CD4-positive, CD25-positive, alpha-beta regulatory T cell (primary cell): ENCODE measurements around the gene ARID1A. TPM values are rescaled to one million over a fixed set of nuclear protein-coding genes. Genes with fewer than 3 reads are reported as not detected.
A peak's percentile ranks its signal among the peaks of the same experiment; 100 is the strongest.
"Not testable (repeated sequence)": the region's sequence is repeated elsewhere in the genome, so short reads cannot be mapped to it uniquely, and the experiment has no call there.

ENCODE experiments used
- ATAC-seq, 2 donors: fragments of 150-1000 bp; cut with Tn5 transposase; one replicate each; pipeline ENCODE4 v1.10.0; 2021; ENCODE audit warnings: low read depth in 2 of 2, moderate number of reproducible peaks in 2 of 2, moderate library complexity in 1 of 2
- DNase-seq, 3 donors: peaks; one replicate each; pipeline versions ENCODE4 v3.0.0 to v3.0.0-alpha.2; 2012 to 2022; ENCODE audit warnings: mixed read lengths in 1 of 3
- H3K27ac ChIP-seq: one replicate; pipeline ENCODE4 v1.7.0; 2013; ENCODE audit warnings: mild to moderate bottlenecking, low read length; ENCODE audit not compliant: insufficient read depth, poor library complexity, severe bottlenecking
- H3K27me3 ChIP-seq: one replicate; pipeline ENCODE4 v1.7.0; 2013; ENCODE audit warnings: low read length; ENCODE audit not compliant: control insufficient read depth, insufficient read depth
- H3K36me3 ChIP-seq: one replicate; pipeline ENCODE4 v1.7.0; 2013; ENCODE audit warnings: mild to moderate bottlenecking, low read length, moderate library complexity; ENCODE audit not compliant: control insufficient read depth, insufficient read depth
- H3K4me1 ChIP-seq: 2 replicates; pipeline ENCODE4 v1.7.0; 2013; ENCODE audit warnings: mild to moderate bottlenecking, low read length; ENCODE audit not compliant: insufficient read depth, control insufficient read depth, poor library complexity, severe bottlenecking
- H3K4me3 ChIP-seq: one replicate; pipeline ENCODE4 v1.7.0; 2013; ENCODE audit warnings: low read depth, mild to moderate bottlenecking, low read length, moderate library complexity
- H3K9me3 ChIP-seq, 2 experiments: 1 replicate in 1 of 2; 2 replicates in 1 of 2; pipeline ENCODE4 v1.7.0; 2013; ENCODE audit warnings: low read length in 2 of 2, mild to moderate bottlenecking in 1 of 2, moderate library complexity in 1 of 2; ENCODE audit not compliant: control insufficient read depth in 2 of 2
- H3K27ac Mint-ChIP-seq, 3 donors: one replicate each; pipeline ENCODE4 v1.8.0; 2020 to 2022; ENCODE audit warnings: mild to moderate bottlenecking in 3 of 3, mixed read lengths in 3 of 3, moderate library complexity in 2 of 3
- H3K27me3 Mint-ChIP-seq: one replicate; pipeline ENCODE4 v1.8.0; 2022; ENCODE audit warnings: mild to moderate bottlenecking, mixed read lengths
- H3K36me3 Mint-ChIP-seq: one replicate; pipeline ENCODE4 v1.8.0; 2020; ENCODE audit warnings: mixed read lengths
- H3K4me1 Mint-ChIP-seq, 4 donors: one replicate each; pipeline ENCODE4 v1.8.0; 2020 to 2022; ENCODE audit warnings: mixed read lengths in 4 of 4, mild to moderate bottlenecking in 1 of 4
- H3K4me3 Mint-ChIP-seq, 4 donors: one replicate each; pipeline ENCODE4 v1.8.0; 2020 to 2022; ENCODE audit warnings: mild to moderate bottlenecking in 4 of 4, mixed read lengths in 4 of 4, moderate library complexity in 3 of 4
- H3K9me3 Mint-ChIP-seq, 7 donors: one replicate each; pipeline ENCODE4 v1.8.0; 2020 to 2022; ENCODE audit warnings: mixed read lengths in 7 of 7, mild to moderate bottlenecking in 3 of 7, moderate library complexity in 2 of 7
- polyA plus RNA-seq, 4 donors: library from polyadenylated mRNA; unstranded; fragments of 300-500 nt; fragmentation: Illumina TruSeq; gene quantifications; one replicate each; pipeline ENCODE4 v1.2.3, GENCODE V29; 2021
- total RNA-seq: library from RNA; stranded (reverse); gene quantifications from one replicate; pipeline ENCODE4 v1.2.3, GENCODE V29; 2022

Gene ARID1A
- total RNA-seq (139 TPM), polyA plus RNA-seq (10 to 100 TPM in 3 of 4 donors, 1 to 10 TPM in 1; 9.5 to 13.4 (median 13.0) TPM)

DNA sequence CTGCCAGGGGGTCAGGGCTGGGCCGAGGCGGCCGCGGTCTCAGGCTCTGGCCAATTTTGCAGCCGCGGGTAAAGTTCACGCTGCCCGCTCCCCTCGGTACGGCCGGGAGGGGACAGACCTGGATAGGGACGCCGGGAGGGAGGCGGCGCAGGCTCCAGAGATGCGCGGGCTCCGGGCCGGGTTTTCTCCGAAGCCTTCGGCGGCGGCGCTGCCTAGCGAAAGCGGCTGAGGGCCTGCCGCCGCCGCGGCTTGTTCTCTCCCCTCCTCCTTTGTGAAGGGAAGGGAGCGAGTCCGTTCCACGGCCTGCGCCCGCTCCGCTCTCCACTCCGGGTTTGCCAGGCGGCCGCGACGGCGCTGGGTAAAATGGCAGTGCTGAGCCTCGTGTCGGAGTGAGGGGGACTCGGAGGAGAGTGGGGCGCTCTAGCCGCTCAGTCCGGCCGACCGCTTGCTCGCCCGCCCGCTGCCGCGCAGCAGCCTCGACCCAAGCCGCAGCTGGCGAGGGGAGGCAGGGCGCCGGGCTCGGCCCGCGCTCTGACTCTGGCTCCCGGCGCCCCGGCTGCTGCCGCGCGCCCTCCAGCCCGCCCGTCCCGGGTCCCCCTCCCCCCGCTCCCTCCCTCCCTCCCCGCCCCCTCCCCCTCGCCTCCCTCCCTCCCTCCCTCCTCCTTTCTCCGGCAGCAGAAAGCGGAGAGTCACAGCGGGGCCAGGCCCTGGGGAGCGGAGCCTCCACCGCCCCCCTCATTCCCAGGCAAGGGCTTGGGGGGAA, at the start of gene ARID1A:
ARID1A (plus strand) TSS at position 660 of the 763 bp plus-strand sequence. CDS start 389 bp downstream, outside the sequence.
- Mint-ChIP-seq H3K9me3 (no peaks in the 10 kb centered on the region), H3K4me3 (peak within 1 kb of the TSS; percentile 91 to 94 (median 94)), H3K27me3 (peaks cover 7% of the 10 kb centered on the region), H3K36me3 (peaks cover 4% of the 10 kb centered on the region), H3K4me1 (peaks cover 15 to 33% (median 24%) of the 10 kb centered on the region in 4 donors), H3K27ac (peak within 1 kb of the TSS; percentile 93 to 97 (median 96))
- DNase-seq (peak; percentile 92 to 98 (median 98)), ATAC-seq (peak; percentile 68 to 70)
- Histone ChIP-seq H3K27me3 (no peaks in the 10 kb centered on the region), H3K4me1 (peaks cover 54% of the 10 kb centered on the region), H3K36me3 (no peaks in the 10 kb centered on the region), H3K27ac (peak within 1 kb of the TSS; percentile 89), H3K4me3 (peak within 1 kb of the TSS; percentile 91), H3K9me3 (no peaks in the 10 kb centered on the region)

DNA sequence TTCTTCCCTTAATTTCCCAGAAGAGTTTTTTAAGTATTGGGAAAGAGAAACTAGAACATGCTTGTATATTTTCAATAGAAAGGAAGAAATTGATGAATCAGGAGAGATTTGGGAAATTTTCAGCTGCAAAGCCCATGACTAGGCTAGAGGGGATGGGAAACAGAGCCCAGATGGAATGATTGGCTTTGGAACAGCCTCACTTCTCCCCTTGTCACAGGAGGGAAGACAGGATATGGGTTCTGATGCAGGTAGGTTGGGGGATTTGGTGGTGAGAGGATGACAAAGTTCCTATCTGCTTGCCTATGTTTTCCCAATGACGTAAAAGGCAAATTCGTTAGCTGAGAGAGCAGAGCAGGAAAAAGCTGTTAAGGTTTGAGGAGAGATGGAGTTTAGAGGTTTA, 31.0 kb upstream of the ARID1A start:
- Mint-ChIP-seq H3K4me1 (peaks cover 0 to 10% (median 0%) of the 10 kb centered on the region in 4 donors), H3K27me3 (peaks cover 18% of the 10 kb centered on the region), H3K4me3 (no peak overlapping the region), H3K9me3 (no peaks in the 10 kb centered on the region), H3K27ac (peak overlapping the region in 1 of 3 donors; percentile 2), H3K36me3 (no peaks in the 10 kb centered on the region)
- DNase-seq (no peak), ATAC-seq (no peak)
- Histone ChIP-seq H3K4me1 (no peaks in the 10 kb centered on the region), H3K36me3 (no peaks in the 10 kb centered on the region), H3K9me3 (no peaks in the 10 kb centered on the region), H3K27me3 (no peaks in the 10 kb centered on the region), H3K4me3 (no peak overlapping the region), H3K27ac (no peak overlapping the region)

DNA sequence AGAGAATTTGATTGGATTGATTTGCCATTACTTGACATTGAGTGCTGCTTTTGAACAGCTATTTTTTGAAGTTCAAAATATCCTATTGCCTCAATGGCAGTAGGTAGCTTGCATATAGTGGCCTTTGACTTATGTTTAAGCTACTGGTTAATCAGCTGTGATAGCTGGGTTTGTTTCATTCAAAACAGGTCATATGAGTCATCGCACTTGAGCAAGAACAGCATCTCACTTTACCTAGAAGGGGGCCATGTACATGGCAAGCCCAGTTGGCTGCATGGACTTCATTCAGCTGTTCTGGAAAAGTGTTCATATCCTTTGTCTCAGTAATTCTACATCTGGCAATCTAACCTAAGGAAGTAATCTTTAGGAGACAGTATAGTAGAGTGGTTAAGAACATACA, 29.0 kb upstream of the ARID1A start:
- H3K9me3 ChIP-seq = no peaks in the 10 kb centered on the region
- H3K4me3 ChIP-seq = no peak overlapping the region
- Mint-ChIP-seq H3K4me1 (peaks cover 0 to 4% (median under 1%) of the 10 kb centered on the region in 4 donors), H3K36me3 (no peaks in the 10 kb centered on the region), H3K4me3 (no peak overlapping the region), H3K9me3 (no peaks in the 10 kb centered on the region), H3K27ac (no peak overlapping the region), H3K27me3 (peaks cover 13% of the 10 kb centered on the region)
- H3K27ac ChIP-seq = no peak overlapping the region
- no peaks in the 10 kb centered on the region for H3K36me3 ChIP-seq
- H3K27me3 ChIP-seq = no peaks in the 10 kb centered on the region
- DNase-seq = peak in 1 of 3 donors; percentile 31
- H3K4me1 ChIP-seq = no peaks in the 10 kb centered on the region
- no peak for ATAC-seq

DNA sequence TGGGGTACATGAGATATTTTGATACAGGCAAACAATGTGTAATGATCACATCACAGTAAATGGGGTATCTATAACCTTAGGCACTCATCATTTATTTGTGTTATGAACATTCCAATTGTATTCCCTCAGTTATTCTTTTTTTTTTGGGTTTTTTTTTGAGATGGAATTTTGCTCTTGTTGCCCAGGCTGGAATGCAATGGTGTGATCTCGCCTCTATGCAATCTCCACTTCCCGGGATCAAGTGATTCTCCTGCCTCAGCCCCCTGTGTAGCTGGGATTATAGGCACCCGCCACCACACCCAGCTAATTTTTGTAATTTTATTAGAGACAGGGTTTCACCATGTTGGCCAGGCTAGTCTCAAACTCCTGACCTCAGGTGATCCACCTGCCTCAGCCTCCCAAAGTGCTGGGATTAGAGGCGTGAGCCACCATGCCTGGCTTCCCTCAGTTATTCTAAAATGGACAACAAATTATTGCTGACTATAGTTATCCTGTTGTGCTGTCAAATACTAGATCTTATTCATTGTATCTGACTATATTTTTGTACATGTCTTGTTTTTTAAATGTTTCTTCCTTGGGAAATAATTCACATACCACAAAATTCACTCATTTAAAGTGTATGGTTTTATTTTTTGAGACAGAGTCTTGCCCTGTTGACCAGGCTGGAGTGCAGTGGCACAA, 27.6 kb upstream of the ARID1A start:
- H3K4me1 Mint-ChIP-seq, H3K4me3 Mint-ChIP-seq, H3K4me3 ChIP-seq, H3K27ac ChIP-seq, H3K27ac Mint-ChIP-seq, H3K9me3 ChIP-seq, DNase-seq, H3K36me3 ChIP-seq, ATAC-seq, H3K4me1 ChIP-seq, H3K27me3 Mint-ChIP-seq, H3K36me3 Mint-ChIP-seq, H3K9me3 Mint-ChIP-seq, H3K27me3 ChIP-seq: not testable (repeated sequence)

DNA sequence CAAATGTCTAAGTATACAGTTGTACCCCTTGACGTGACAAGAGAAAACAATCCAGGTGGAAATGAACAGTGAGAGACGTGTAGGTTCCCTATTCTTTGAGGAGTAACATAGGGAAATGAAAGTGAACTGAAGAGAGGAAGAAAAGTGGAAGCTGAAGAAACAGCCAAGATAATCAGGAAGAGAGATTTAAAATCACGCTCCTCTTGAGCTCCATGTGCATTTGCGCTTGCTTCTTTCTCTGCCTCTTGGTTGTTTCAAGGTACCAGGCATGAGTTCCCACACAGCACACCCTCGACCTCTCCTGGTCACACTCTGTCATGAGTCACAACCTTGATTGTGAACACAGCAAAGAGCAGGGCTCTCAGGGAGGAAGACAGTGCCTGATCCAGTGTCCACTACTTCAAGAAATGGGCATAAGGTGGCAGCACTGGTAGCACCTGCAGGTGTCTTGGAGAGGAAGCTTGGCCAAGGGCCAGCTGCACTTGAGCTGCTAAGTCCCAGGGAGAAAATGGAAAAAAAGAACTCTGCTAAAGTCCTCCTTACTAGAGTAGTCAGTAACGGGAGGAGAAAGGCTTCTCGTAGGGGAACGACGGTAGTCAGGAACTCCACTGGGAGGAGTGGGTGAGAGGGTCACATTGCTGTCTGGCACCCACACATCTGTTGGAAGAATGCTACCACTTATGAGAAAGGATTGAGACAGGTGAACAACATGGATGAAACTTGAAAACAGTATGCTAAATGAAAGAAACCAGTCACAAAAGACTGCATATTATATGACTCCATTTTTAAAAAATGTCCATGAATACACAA, 18.3 kb upstream of the ARID1A start:
- H3K4me1 ChIP-seq = peaks cover 6% of the 10 kb centered on the region
- H3K27me3 ChIP-seq = no peaks in the 10 kb centered on the region
- DNase-seq = peak; percentile 36 to 75 (median 51)
- Mint-ChIP-seq H3K27me3 (no peaks in the 10 kb centered on the region), H3K4me3 (peak overlapping the region in 2 of 4 donors; percentile 38 to 55), H3K36me3 (no peaks in the 10 kb centered on the region), H3K4me1 (peaks cover 10 to 20% (median 12%) of the 10 kb centered on the region in 4 donors), H3K9me3 (no peaks in the 10 kb centered on the region), H3K27ac (peak overlapping the region in 2 of 3 donors; percentile 43 to 72)
- no peak overlapping the region for H3K27ac ChIP-seq
- peak; percentile 96 to 98 for ATAC-seq
- no peaks in the 10 kb centered on the region for H3K9me3 ChIP-seq
- H3K36me3 ChIP-seq = no peaks in the 10 kb centered on the region
- peak overlapping the region; percentile 37 for H3K4me3 ChIP-seq

DNA sequence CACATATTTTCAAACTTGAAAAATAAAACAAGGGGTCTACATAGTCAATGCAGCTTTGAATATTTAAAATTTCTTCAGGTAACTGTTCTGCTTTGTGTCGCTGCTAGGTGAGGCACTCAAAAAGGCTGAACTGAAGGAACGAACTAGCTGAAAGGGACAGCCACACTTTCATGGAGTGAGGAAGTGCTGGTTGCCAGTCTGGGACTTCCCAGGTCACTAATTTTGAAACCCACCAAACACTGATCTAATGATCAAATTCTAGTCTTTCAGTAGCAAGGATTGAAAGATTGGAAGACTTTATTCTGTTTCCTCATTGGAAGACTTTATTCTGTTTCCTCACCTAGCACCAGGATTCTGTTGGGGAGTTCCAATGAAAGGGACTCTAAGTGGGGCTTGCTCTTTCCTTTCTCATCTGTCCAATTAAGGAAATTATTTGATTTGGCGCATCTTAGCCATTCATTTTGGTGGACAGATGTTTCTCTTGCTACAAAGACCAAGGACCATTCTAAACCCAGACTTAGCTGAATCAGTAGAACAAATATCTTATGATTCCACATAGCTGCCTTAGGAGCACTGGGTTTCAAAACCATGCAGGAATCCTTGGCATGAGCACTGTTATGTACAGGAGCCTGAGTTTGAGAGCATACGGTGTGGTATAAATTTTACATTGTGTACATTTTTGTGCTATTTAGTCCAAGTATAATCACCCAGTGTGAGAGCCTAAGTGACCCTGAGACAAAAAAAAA, 10.9 kb upstream of the ARID1A start:
- H3K27me3 ChIP-seq = no peaks in the 10 kb centered on the region
- H3K4me3 Mint-ChIP-seq = no peak overlapping the region
- no peaks in the 10 kb centered on the region for H3K36me3 Mint-ChIP-seq
- H3K27ac Mint-ChIP-seq = no peak overlapping the region
- H3K9me3 ChIP-seq = no peaks in the 10 kb centered on the region
- peaks cover 0 to 1% (median 0%) of the 10 kb centered on the region in 7 donors for H3K9me3 Mint-ChIP-seq
- DNase-seq (no peak), ATAC-seq (no peak)
- H3K27ac ChIP-seq = no peak overlapping the region
- no peak overlapping the region for H3K4me3 ChIP-seq
- H3K4me1 ChIP-seq = no peaks in the 10 kb centered on the region
- no peaks in the 10 kb centered on the region for H3K36me3 ChIP-seq
- peaks cover 0 to 12% (median 3%) of the 10 kb centered on the region in 4 donors for H3K4me1 Mint-ChIP-seq
- H3K27me3 Mint-ChIP-seq = no peaks in the 10 kb centered on the region

DNA sequence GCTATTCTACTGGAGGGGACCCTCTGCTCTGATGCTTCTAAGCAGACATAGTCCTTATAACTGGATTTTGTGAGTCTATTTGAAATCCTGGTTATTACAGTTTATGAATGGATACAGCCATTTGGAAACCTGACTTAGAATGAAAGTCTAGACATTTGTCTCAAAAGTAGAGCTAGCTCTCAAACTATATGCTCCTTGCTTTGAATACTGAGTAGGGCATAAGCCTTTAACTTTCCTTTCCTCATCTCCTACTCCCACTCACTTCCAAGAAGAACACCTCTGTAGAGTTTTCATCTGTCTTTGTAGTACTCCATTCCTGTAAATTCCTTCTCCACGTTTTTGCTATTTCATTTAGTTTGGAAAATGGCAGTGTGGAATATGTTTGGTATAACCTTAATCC, 9.0 kb upstream of the ARID1A start:
- Histone ChIP-seq H3K36me3 (no peaks in the 10 kb centered on the region), H3K9me3 (no peaks in the 10 kb centered on the region), H3K27me3 (no peaks in the 10 kb centered on the region), H3K4me3 (no peak overlapping the region), H3K27ac (no peak overlapping the region), H3K4me1 (peaks cover under 1% of the 10 kb centered on the region)
- H3K27me3 Mint-ChIP-seq = no peaks in the 10 kb centered on the region
- no peaks in the 10 kb centered on the region for H3K36me3 Mint-ChIP-seq
- H3K4me3 Mint-ChIP-seq = no peak overlapping the region
- peaks cover 0 to 11% (median 4%) of the 10 kb centered on the region in 4 donors for H3K4me1 Mint-ChIP-seq
- H3K27ac Mint-ChIP-seq = peak overlapping the region in 2 of 3 donors; percentile 9 to 15
- no peak for DNase-seq
- ATAC-seq = no peak
- H3K9me3 Mint-ChIP-seq = peaks cover 0 to 1% (median 0%) of the 10 kb centered on the region in 7 donors
